GM12878 (cell line): ENCODE data around the gene EEF2K. TPM values are rescaled to one million over a fixed set of nuclear protein-coding genes. Genes with fewer than 3 reads are reported as not detected.

Experiments used
- BMI1 ChIP-seq: fragments of 450-650 bp; IDR thresholded peaks from 2 replicates; pipeline ENCODE4 v1.6.1; 2016; ENCODE audit warnings: mild to moderate bottlenecking, moderate library complexity, borderline replicate concordance
- CBFB ChIP-seq: IDR thresholded peaks from 2 replicates; pipeline ENCODE4 v1.6.1; 2016; ENCODE audit warnings: antibody characterized with exemption, low read depth
- CTCF ChIP-seq, 3 experiments: IDR thresholded peaks in 2 of 3; conservative IDR thresholded peaks in 1 of 3; 2 replicates each; pipeline ENCODE4 v1.5.1; 2011; ENCODE audit warnings: low read depth in 3 of 3, low read length in 3 of 3, mild to moderate bottlenecking in 3 of 3, control low read depth in 2 of 3, moderate library complexity in 2 of 3, inconsistent platforms in 1 of 3, mixed read lengths in 1 of 3; ENCODE audit not compliant: control insufficient read depth in 2 of 3, insufficient read depth in 1 of 3; ENCODE audit errors: extremely low read depth in 1 of 3
- LARP7 ChIP-seq: fragments of 450-650 bp; IDR thresholded peaks from 2 replicates; pipeline ENCODE4 v1.6.1; 2017; ENCODE audit warnings: mild to moderate bottlenecking
- SREBF2 ChIP-seq: IDR thresholded peaks from 2 replicates; pipeline ENCODE4 v1.6.1; 2012; ENCODE audit warnings: mild to moderate bottlenecking, low read length
- TAF1 ChIP-seq: IDR thresholded peaks from 2 replicates; pipeline ENCODE4 v1.6.1; 2011; ENCODE audit warnings: mild to moderate bottlenecking, low read depth, low read length, borderline replicate concordance
- ZBTB4 ChIP-seq: fragments of 450-650 bp; formaldehyde crosslinking; IDR thresholded peaks from 2 replicates; pipeline ENCODE4 v1.4.0; 2022; ENCODE audit warnings: mild to moderate bottlenecking, moderate library complexity
- ZNF384 ChIP-seq: IDR thresholded peaks from 2 replicates; pipeline ENCODE4 v1.6.1; 2012; ENCODE audit warnings: low read depth, mild to moderate bottlenecking, low read length, improper control_type of control experiment, borderline replicate concordance
- ZNF592 ChIP-seq: fragments of 450-650 bp; IDR thresholded peaks from 2 replicates; pipeline ENCODE4 v1.6.1; 2017; ENCODE audit warnings: mild to moderate bottlenecking, moderate library complexity
- ZSCAN29 ChIP-seq: fragments of 450-650 bp; IDR thresholded peaks from 2 replicates; pipeline ENCODE4 v1.6.1; 2017; ENCODE audit warnings: mild to moderate bottlenecking, moderate library complexity
- polyA plus RNA-seq, 11 experiments: library from polyadenylated mRNA; depleted of rRNA in 4 of 11; unstranded in 6 of 11; stranded (reverse) in 5 of 11; fragments of >200 nt; fragmentation: Nextera tagmentation in 4 of 11; fragmentation: Illumina TruSeq in 1 of 11; extraction: Ambion mirVana in 4 of 11; extraction: Trizol in 1 of 11; gene quantifications; 1 replicate in 1 of 11; 2 replicates in 10 of 11; pipeline versions ENCODE4 v1.2.1 to v1.2.3, GENCODE V29; 2011 to 2016; ENCODE audit warnings: inconsistent platforms in 2 of 11, missing spikeins in 2 of 11, low read depth in 1 of 11
- total RNA-seq, 4 experiments: library from RNA; depleted of rRNA in 3 of 4; stranded (reverse); fragments of >200 nt in 3 of 4; fragmentation: Illumina TruSeq in 1 of 4; extraction: Trizol in 1 of 4; gene quantifications; 2 replicates each; pipeline versions ENCODE4 v1.2.1 to v1.2.3, GENCODE V29; 2013 to 2021
- TF ChIP-seq, protein P1 (sequence below): fragments of 150-350 bp; IDR thresholded peaks from 2 replicates; pipeline ENCODE4 v1.6.1; 2016; ENCODE audit warnings: low read depth, low read length

The EEF2K gene
- total and polyA plus RNA-seq, 10 of the 15 experiments (the other 5 are each of a cell fraction or from before 2014, with no cell fraction given), result 2.0 to 29.6 (median 12.2) TPM

GRCh38 chr16:22192261-22193062 lies 13.6 kb upstream of the EEF2K start (continued):
- TF ChIP-seq, protein P1, sequence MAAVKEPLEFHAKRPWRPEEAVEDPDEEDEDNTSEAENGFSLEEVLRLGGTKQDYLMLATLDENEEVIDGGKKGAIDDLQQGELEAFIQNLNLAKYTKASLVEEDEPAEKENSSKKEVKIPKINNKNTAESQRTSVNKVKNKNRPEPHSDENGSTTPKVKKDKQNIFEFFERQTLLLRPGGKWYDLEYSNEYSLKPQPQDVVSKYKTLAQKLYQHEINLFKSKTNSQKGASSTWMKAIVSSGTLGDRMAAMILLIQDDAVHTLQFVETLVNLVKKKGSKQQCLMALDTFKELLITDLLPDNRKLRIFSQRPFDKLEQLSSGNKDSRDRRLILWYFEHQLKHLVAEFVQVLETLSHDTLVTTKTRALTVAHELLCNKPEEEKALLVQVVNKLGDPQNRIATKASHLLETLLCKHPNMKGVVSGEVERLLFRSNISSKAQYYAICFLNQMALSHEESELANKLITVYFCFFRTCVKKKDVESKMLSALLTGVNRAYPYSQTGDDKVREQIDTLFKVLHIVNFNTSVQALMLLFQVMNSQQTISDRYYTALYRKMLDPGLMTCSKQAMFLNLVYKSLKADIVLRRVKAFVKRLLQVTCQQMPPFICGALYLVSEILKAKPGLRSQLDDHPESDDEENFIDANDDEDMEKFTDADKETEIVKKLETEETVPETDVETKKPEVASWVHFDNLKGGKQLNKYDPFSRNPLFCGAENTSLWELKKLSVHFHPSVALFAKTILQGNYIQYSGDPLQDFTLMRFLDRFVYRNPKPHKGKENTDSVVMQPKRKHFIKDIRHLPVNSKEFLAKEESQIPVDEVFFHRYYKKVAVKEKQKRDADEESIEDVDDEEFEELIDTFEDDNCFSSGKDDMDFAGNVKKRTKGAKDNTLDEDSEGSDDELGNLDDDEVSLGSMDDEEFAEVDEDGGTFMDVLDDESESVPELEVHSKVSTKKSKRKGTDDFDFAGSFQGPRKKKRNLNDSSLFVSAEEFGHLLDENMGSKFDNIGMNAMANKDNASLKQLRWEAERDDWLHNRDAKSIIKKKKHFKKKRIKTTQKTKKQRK, result no peak
- TF ChIP-seq ZSCAN29 (no peak), LARP7 (no peak), SREBF2 (no peak), TAF1 (0 out of 2 replicates have a peak, but pooled peaks have one; percentile 16), BMI1 (no peak; the same call in 1 of the 2 replicates), ZBTB4 (CRISPR knock-in tag) (no peak), ZNF384 (no peak), ZNF592 (no peak), CBFB (peak; percentile 93), CTCF (IDR thresholded peaks at IDR 0.05 in 2 of 3, conservative IDR thresholded peaks at IDR 0.05 in 1 of 3; ENCODE audit: control insufficient read depth in 2 of 3, extremely low read depth in 1 of 3, insufficient read depth in 1 of 3, low read depth in 3 of 3, low read length in 3 of 3) (no peak)
